HG02973 (cell line): ENCODE data around the gene SPTB.
A peak's percentile ranks its signal among the peaks of the same experiment; 100 is the strongest.
"Not testable (repeated sequence)": the region's sequence is repeated elsewhere in the genome, so short reads cannot be mapped to it uniquely, and the experiment has no call there.

Experiments
- ATAC-seq: cut with Tn5 transposase; IDR thresholded peaks from one replicate; pipeline ENCODE4 v1.9.1; 2021; ENCODE audit warnings: moderate library complexity; ENCODE audit not compliant: unreplicated experiment

SPTB gene

DNA sequence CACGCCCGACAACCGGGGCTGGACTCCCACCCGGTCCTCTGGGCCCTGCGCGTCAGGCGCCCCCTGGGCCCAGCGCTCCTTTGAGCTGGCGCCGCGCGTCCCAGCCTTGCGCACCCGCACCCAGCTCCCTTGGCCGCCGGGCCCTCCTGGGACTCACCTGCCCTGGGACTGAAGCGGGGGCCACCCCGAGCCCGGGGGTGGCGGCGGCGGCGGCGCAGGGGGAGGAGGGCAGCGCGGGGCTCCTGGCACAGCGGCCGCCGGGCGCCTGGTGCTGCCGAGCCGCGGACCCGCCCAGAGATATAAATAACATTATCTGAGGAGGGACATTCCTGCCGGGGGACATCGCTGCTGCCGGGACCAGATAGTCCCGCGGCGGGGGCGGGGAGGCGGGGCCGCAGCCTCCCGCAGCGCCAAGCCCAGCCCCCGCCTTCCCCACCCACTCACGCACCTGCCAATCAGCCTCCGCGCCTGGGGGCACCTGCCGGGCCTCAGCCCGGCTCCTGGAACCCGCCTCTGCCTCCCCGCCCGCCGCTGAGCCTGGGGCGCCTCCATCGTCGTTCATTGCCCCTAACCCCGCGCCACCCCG, at the start of gene SPTB:
SPTB (minus strand) TSS at position 273 of the 586 bp plus-strand sequence. CDS start 56,813 bp downstream, outside the sequence.
- ATAC-seq = no peak

DNA sequence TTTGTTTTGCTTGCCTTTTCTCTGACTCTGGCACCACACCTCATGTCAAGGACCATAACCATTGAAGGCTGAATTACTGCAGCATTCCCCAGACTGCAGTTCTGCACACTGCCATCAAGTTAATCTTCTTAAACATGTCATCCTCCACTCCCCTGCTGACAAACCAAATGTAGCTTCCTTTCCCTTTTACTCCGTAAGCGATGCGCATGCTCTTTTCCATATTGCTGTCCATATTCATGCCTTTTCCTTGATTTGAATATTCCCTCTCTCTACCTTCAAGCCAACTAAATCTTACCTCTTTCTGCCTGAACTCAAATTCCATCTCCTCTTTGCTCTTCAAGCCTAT, 49.3 kb upstream of the SPTB start:
- ATAC-seq = no peak

DNA sequence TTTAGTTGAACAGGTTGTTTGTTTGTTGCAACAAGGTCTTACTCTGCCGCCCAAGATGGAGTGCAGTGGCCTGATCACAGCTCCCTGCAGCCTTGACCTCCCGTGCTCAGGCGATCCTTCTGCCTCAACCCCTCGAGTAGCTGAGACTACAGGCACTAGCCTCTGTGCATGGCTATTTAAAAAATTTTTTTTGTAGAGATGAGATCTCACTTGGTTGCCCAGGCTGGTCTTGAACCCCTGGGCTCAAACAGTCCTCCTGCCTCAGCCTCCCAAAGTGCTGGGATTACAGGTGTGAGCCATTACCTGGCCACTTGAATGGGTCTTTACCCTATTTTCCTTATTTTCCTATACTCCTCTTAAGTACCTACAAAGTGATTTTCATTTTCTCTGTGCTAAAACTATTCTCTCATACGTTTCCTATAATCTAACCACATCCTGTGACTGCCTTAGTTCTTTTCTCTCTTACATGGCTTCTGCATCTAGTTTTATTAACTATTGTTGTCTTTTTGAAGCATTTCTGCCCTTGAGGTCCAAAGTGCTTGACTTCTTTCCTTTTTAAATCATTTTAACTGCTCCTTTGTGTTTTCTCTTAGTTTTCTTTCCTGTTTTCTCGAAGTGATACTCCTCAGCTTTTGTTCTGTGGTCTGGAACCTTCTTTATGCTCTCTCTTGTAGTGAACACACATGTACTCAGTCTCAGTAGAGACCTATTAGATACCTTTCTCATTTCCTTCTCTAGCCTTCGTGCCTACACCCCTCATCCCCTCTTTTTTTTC, 48.7 kb upstream of the SPTB start:
- peak; percentile 64 for ATAC-seq

DNA sequence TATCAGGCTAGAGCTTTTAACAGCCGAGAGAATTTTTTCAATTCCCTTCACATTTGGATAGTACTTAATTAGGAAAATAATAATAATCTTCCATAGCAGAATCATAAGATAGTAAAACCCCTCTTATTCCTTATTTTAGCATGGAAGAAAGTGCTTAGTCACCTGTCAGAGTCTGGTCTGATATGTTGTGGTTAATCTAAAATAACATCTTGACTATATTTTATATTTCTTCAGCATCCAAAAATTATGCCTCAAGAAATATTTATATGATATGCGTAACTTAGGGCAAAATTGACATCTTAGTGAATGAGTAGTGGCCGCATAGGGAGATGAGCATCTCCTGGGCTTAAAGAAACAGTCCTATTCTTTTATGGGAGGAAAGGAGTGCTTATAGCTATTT, 47.3 kb upstream of the SPTB start:
- ATAC-seq = no peak

DNA sequence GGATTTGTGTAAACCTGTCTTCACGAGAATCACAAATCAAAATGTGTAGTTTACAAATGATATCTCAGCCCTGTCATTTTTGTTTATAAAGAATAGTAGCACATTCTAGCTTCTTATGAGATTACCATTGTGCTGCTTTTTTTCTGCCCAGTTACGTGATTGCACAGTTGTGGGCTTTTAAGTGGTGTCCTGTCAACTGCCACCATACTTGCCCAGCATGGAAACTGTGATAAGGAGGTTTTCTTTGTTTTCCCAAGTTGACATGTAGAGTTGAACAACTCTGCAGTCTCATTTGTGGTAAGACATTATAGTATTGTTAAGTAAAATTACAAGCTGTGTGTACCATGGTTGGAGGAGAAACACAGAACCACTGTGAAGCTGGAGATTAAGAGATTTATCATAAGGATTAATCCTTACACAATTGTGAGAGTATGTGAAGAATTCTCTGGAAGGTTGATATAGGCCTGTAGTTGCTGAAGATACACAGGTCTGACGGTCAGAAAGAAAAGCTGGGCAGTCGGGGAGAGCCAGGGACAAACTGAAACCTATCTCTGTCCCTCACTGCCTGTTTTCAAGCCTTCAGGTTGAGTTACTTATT, 46.8 kb upstream of the SPTB start:
- ATAC-seq = no peak

DNA sequence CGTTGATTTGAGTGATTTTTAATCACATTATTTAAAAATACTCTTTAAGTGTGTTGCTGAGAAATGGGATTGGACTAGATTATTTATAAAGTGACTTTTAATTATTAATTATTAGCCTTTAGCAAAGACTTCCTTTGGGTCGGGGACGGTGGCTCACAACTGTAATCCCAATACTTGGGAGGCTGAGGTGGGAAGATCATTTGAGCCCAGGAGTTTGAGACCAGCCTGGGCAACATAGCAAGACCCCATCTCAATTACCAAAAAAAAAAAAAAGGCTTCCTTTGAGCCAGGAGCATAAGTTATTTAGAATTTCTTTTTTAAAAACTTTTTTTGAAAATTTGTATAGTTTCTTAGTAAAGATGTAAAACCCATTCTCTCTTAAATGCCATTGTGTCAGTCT, 43.3 kb upstream of the SPTB start:
- ATAC-seq = no peak

DNA sequence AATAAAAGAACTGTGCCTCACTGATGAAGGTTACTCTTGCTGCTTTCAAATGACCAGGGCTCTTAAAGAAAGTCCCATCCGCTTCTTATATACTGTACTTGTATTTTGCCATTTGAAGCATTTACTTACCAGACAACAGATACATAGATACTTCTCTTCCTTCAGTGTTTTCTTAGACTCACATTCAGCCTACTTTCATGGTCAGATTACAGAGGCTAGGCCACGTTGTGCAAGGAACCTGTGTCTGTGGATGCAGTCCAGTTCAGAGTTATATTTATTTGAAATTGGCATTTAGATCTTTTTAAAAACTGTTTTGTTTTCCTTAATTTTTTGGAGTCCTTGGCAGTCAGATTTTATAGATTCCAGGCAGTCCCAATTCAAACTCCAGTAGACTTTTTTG, 40.8 kb upstream of the SPTB start:
- no peak for ATAC-seq

DNA sequence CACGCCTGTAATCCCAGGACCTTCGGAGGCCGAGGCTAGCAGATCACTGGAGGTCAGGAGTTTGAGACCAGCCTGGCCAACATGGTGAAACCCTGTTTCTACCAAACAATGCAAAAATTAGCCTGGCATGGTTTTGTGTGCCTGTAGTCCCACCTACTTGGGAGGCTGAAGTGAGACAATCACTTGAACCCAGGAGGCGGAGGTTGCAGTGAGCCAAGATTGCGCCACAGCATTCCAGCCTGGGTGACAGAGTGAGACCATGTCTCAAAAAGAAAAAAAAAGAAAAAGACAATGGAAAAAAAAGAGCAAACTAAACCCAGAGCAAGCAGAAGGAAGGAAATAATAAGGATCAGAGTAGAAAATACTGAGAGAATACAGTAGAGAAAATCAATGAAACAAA, 39.9 kb upstream of the SPTB start:
- ATAC-seq = no peak

DNA sequence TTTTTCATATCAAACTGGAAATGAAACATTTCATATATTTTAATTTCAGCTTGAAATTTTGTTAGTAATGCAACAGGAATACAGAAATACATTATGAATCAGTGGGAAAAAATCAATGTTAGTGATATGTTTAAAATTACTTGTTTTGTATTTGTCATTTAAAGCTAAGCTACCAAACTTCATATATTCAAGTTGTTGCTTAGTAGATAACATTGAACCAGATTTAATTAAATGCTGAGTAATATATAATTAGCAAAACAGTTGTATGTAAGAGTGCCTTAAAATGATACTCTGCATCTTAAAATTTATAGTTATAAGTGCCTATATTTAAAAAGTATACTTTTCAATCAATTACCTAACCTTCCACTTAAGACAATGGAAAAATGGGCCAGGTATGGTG, 39.5 kb upstream of the SPTB start:
- ATAC-seq = no peak

DNA sequence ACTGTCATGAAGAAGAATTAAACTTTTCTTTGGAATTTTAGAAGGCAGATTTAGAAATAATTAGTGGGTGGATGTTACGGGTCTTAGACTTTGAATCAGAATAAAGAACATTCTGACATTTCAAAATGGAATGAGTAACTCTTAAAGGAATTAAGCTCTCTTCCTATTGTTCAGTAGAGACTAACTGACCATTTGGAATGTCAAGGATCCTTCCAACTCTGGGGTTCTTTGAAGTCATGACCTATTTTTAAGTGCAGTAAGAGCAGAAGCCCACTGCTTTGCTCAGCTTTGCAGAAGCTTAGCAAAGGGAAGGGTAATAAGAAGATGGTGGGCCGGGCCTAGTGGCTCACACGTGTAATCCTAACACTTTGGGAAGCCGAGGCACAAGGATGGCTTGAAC, 38.5 kb upstream of the SPTB start:
- ATAC-seq = no peak

DNA sequence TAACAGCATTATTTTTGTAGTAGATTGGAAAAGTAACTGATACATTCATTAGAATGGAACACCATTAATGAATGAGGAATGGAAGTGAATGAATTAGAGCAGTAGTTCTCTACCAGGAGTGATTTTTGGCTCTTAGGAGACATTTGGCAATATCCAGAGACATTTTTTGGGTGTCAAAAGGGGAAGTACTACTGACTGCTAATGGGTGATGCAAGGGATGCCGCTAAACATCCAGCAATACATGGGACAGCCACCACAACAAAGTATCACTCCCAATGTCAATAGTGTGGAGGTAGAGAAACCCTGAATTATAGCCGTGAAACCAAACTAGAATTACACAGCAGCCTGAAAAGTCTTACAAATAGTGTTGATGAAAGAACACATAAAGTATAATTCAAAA, 36.1 kb upstream of the SPTB start:
- no peak for ATAC-seq

DNA sequence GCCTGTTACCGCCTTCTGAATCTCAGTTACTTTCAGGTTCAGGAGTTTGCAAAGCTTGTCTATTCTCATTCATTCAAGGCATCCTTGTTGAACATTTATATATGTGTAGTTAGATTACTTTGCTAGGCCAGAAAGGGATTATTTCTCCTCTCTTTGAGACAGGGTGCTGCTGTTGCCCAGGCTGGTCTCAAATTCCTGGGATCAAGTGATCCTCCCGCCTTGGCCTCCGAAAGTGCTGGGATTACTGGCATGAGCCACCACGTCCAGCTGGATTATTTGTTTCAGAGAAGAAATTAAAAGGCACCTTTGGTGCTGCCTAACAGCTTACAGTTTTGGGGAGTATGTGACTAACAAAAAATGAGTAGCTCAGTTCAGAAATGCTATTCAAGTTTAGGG, 35.3 kb upstream of the SPTB start:
- ATAC-seq = no peak

DNA sequence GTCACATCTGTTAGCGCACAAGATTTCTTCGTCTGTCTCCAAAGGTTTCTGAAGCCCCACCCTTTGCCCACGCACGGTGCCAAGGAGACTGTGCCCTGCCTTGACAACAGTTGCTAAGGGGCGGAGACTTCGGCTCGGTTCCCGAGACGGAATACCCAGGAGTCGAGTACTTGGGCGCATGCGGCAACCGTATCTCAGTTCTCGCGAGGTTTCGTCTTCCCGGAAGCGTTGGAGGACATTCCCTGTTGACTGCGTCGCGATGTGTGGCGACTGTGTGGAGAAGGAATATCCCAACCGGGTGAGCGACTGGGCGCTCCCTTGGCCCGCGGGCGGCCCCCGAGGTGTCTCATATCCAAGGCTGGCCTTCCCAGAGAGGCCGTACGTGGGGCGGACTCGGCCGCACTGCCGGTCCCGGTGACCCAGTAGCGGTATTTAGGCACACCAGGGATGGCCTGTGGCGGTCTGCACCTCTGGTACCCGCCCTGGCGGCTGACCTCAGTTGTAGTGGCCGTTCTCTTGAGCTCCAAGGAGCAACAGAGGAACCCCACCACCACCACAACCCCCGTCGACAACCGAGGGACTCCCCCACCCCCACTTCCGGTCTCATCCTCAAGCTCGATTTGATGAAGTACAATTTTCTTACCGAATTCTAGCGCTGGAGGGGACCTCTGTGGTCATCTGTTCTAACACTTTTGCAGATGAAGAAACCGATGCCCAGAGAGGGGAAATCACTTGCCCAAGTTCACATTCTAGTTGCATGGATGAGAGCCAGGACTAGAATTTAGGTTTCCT, 34.7 kb upstream of the SPTB start, which contains the start of gene CHURC1:
CHURC1 (plus strand) TSS at position 219 of the 792 bp plus-strand sequence; CDS start at position 260, 41 bp downstream.
- ATAC-seq = peak; percentile 92

DNA sequence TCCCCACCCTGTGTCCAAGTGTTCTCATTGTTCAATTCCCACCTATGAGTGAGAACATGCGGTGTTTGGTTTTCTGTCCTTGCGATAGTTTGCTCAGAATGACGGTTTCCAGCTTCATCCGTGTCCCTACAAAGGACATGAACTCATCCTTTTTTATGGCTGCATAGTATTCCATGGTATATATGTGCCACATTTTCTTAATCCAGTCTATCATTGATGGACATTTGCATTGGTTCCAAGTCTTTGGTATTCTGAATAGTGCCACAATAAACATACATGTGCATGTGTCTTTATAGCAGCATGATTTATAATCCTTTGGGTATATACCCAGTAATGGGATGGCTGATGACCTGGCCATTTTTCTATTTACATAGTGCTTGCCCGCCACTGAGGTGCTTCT, 33.8 kb upstream of the SPTB start:
- not testable (repeated sequence) for ATAC-seq

DNA sequence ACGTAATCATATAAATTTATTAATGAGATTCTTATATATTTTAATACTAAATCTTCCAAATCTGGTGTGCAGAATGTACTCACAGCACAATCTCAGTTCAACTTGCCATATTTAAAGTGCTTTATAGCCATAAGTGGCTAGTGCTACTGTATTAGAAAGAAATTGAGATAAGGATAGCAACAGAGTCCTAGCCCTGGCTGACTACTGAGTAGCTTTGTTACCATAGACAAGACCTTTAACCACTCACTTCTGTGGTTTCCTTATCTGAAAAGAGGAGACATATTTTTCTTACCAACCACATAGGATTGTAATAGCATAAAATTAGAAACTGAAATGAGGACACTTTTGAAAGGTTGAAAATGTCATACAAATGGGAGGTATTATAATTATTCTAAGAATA, 32.6 kb upstream of the SPTB start:
- ATAC-seq = no peak

DNA sequence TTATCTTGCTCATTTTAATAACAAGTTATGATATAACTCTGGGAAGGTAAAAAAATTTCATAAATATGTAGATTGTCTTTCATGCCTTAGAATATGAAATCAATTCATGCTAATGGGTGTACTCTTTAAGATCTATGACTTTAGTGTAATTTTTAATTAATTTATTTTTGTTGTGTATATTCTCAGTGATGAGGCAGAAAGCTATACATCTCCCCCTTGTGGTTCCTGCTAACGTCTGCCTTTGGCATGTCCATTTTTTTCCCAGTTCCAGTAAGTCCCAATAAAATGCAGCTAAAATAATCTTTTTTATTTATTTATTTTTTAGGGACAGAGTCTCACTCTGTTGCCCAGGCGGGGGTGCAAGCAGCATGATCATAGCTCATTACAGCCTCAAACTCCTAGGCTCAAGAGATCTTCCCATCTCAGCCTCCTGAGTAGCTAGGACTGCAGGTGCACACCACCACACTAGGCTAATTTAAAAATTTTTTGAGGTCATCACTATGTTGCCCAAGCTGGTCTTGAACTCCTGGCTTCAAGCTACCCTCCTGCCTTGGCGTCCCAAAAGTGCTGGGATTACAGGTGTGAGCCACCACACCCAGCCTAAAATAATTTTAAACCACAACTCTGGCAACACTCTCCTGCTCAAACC, 31.3 kb upstream of the SPTB start:
- ATAC-seq = no peak

DNA sequence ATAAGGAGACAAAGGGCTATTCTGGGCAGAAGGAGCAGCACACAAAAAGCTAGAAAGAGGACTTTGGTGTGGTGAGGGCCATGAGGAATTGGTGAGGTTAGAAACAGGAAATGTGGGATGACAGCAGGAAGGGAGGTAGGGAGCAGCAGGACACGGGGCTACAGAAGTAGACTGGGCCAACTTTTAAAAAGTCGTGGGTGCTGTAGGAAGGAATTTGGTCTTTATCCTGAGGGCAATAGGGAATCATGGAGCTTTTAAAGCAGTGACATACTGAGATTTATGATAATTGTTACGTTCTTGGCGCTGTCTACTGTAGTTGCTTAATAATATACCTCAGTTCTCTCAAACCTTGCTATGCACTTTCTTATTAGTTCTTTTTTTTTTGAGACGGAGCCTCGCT, 26.3 kb upstream of the SPTB start:
- no peak for ATAC-seq

DNA sequence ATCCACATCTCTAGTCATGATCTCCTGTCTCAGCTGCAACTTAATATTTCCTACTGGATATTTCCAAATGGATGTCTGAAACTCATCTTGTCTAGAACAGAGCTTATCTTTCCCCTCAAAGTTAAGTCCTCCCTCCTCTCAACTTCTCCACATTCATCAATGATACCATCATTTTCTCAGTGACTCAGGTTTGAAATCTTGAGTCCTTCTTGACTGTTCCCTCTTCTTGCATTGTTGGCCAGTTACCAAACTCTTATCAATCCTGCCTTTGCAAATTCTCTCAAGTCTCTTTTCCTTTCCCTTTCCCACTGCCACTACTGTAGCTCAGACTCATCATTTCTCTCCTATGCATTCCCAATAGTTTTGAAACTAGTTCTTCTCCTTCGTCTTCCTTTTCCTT, 20.3 kb upstream of the SPTB start:
- ATAC-seq = no peak

DNA sequence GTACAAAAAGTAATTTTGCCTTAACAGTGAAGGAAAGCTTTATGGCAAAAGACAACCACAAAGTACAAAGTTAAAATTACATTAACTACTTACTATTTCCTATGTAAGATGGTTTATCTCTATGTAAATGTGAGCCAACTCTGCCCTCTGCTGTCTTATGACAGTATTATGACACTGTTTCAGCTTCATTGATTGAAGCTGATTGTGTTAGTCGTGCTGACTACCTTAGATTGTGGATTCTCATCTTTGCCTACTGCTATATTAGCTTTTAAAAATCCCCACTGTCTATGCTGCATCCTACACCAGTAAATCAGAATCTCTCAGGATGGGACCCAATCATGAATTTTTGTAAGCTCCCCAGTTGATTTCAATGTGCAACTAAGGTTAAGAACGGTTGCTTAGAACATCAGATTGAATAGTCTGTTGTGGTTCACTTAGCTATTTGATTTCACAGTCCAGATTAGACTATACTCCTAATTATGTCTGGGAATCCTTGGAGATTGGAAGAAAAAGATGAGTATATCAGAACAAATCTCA, 12.2 kb upstream of the SPTB start:
- ATAC-seq = peak; percentile 58

DNA sequence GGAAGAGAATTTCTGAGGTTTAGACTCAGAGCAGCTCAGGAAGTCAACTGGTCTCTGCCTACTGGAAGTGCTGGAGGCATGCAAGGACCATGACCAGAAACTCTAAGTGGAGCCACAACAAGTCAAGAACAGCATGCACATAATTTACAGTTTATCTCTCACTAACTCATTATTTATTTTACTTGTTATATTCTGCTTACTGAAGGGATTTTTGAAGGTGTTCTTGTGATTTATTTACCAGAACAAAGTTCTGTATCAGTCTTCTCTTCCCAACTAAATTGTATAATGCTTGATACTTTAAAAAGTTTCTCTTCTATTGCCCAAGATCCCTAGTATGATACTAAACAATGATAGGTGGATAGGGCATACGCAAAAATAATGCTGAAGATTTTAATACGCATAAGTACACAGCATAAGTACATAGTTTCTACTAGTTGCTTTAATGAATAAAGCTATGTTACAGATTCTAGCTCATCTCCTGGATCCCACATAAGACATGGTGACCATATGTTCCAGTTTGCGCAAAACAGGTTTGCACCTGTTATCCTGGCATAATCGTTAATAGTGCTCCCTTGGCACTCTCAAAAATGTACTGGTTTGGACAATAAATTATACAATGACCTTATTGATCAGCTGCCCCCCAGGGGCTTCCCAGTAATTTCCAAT, 11.6 kb upstream of the SPTB start:
- no peak for ATAC-seq
